SK-N-SH treated with all-trans-retinoic acid at 6 μM for 48 hours (cell line): ENCODE results near the gene PEX5.

Experiments used
- ATAC-seq: fragments of 200-7000 bp; cut with Tn5 transposase; 3 replicates; pipeline ENCODE4 v1.9.1; 2020; ENCODE audit warnings: mild to moderate bottlenecking, moderate library complexity
- ARNTL ChIP-seq: fragments of 450-650 bp; formaldehyde crosslinking; IDR thresholded peaks from 2 replicates; pipeline ENCODE4 v1.5.0; 2020; ENCODE audit warnings: low read depth, mild to moderate bottlenecking, moderate library complexity, borderline replicate concordance
- BACH2 ChIP-seq: fragments of 250-450 bp; sonication (Bioruptor Pico); IDR thresholded peaks from 2 replicates; pipeline ENCODE4 v1.9.0; 2021; ENCODE audit warnings: mild to moderate bottlenecking, borderline replicate concordance
- CSDC2 ChIP-seq: fragments of 250-450 bp; sonication (Bioruptor Pico); IDR thresholded peaks from 2 replicates; pipeline ENCODE4 v1.5.0; 2020; ENCODE audit warnings: mild to moderate bottlenecking, moderate library complexity
- ESRRG ChIP-seq: fragments of 250-450 bp; sonication (Bioruptor Pico); IDR thresholded peaks from 2 replicates; pipeline ENCODE4 v1.6.1; 2021; ENCODE audit warnings: mild to moderate bottlenecking
- GLIS3 ChIP-seq: fragments of 250-450 bp; sonication (Bioruptor Pico); IDR thresholded peaks from 2 replicates; pipeline ENCODE4 v1.5.0; 2020; ENCODE audit warnings: mild to moderate bottlenecking, moderate library complexity
- ISL1 ChIP-seq: fragments of 250-450 bp; sonication (Bioruptor Pico); IDR thresholded peaks from 2 replicates; pipeline ENCODE4 v2.1.2; 2022; ENCODE audit warnings: mild to moderate bottlenecking, moderate library complexity
- OSR1 ChIP-seq: fragments of 250-450 bp; sonication (Bioruptor Pico); IDR thresholded peaks from 2 replicates; pipeline ENCODE4 v1.8.0; 2022; ENCODE audit warnings: moderate library complexity, mild to moderate bottlenecking, inconsistent platforms
- PPARA ChIP-seq: fragments of 250-450 bp; sonication (Bioruptor Pico); IDR thresholded peaks from 2 replicates; pipeline ENCODE4 v1.5.0; 2020; ENCODE audit warnings: mild to moderate bottlenecking, borderline replicate concordance
- RARB ChIP-seq: fragments of 250-450 bp; sonication (Bioruptor Pico); IDR thresholded peaks from 2 replicates; pipeline ENCODE4 v1.8.0; 2021; ENCODE audit warnings: mild to moderate bottlenecking, moderate library complexity
- TOX ChIP-seq: fragments of 250-450 bp; sonication (Bioruptor Pico); IDR thresholded peaks from 2 replicates; pipeline ENCODE4 v1.8.0; 2021; ENCODE audit warnings: mild to moderate bottlenecking, moderate library complexity, borderline replicate concordance
- ZC3H10 ChIP-seq: fragments of 250-450 bp; sonication (Bioruptor Pico); IDR thresholded peaks from 2 replicates; pipeline ENCODE4 v1.5.1; 2021; ENCODE audit warnings: mild to moderate bottlenecking, moderate library complexity
- ZFP3 ChIP-seq: fragments of 250-450 bp; sonication (Bioruptor Pico); IDR thresholded peaks from 2 replicates; pipeline ENCODE4 v1.5.0; 2020; ENCODE audit warnings: mild to moderate bottlenecking, moderate library complexity
- ZFP30 ChIP-seq: fragments of 450-650 bp; formaldehyde crosslinking; IDR thresholded peaks from 2 replicates; pipeline ENCODE4 v1.5.0; 2022; ENCODE audit warnings: mild to moderate bottlenecking, moderate library complexity
- ZNF565 ChIP-seq: fragments of 450-650 bp; formaldehyde crosslinking; conservative IDR thresholded peaks from 2 replicates; pipeline ENCODE4 v1.5.0; 2020; ENCODE audit warnings: low read depth, mild to moderate bottlenecking, moderate library complexity
- ZNF70 ChIP-seq: fragments of 450-650 bp; formaldehyde crosslinking; IDR thresholded peaks from 2 replicates; pipeline ENCODE4 v1.5.0; 2020; ENCODE audit warnings: mild to moderate bottlenecking, moderate library complexity
- ZNF8 ChIP-seq: fragments of 450-650 bp; formaldehyde crosslinking; IDR thresholded peaks from 2 replicates; pipeline ENCODE4 v1.5.0; 2020; ENCODE audit warnings: mild to moderate bottlenecking, moderate library complexity
- TF ChIP-seq, protein P1 (sequence below): fragments of 250-450 bp; sonication (Bioruptor Pico); IDR thresholded peaks from 2 replicates; pipeline ENCODE4 v1.5.1; 2021; ENCODE audit warnings: mild to moderate bottlenecking, moderate library complexity
- TF ChIP-seq, protein P2 (sequence below): fragments of 250-450 bp; sonication (Bioruptor Pico); IDR thresholded peaks from 2 replicates; pipeline ENCODE4 v1.8.0; 2021; ENCODE audit warnings: low read depth, mild to moderate bottlenecking, moderate library complexity, borderline replicate concordance
- TF ChIP-seq, protein P3 (sequence below): fragments of 250-450 bp; sonication (Bioruptor Pico); IDR thresholded peaks from 2 replicates; pipeline ENCODE4 v1.8.0; 2020; ENCODE audit warnings: mild to moderate bottlenecking, moderate library complexity, borderline replicate concordance
- TF ChIP-seq, protein P4 (sequence below): fragments of 250-450 bp; sonication (Bioruptor Pico); IDR thresholded peaks from 2 replicates; pipeline ENCODE4 v1.5.0; 2020; ENCODE audit warnings: mild to moderate bottlenecking, moderate library complexity
- TF ChIP-seq, protein P5 (sequence below): fragments of 250-450 bp; sonication (Bioruptor Pico); IDR thresholded peaks from 2 replicates; pipeline ENCODE4 v1.5.1; 2020; ENCODE audit warnings: low read depth, mild to moderate bottlenecking, moderate library complexity

Gene PEX5

DNA sequence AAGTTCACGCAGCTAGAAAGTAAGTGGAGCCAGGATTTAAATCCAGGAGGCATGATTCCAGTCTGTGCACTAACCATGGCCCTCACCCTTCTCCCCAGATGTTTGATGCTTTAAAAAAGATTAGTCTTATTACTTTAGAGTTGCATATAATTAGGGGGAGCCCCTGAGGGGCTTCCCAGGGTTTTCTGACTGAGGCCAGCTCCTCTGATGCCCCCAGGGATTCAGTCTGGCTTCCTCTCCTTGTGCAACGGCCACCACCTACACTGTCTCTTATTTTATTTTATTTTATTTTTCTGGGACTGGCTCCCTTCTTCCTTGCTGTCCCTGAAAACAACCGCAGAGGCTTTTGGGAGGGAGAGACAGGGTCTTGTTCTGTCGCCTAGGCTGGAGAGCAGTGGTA, 36.7 kb upstream of the PEX5 start:
- TF ChIP-seq GLIS3 = no peak
- no peak for TF ChIP-seq RARB (CRISPR knock-in tag)
- ATAC-seq = no peak

DNA sequence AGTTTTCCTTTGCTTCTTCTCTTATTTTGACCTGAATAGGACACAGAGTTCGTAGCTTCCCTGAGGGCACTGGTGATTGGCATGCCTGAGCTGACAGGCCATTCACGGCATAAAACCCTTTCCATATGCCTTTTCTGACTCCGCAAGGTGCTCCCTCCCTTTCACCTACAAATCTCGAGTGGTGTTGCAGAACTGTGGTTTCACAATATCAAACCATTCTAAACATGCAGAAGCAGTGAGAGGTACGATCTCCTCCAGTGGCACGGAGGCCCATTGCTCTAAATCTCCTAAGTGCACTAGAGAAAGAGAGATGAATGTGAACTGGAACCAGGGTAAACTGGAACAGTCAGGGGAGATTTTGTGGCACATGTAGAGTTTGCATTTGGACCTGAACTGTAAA, 35.4 kb upstream of the PEX5 start:
- TF ChIP-seq ZFP30 (no peak), ZFP3 (CRISPR knock-in tag) (no peak), GLIS3 (no peak), ZNF565 (CRISPR knock-in tag) (no peak), PPARA (CRISPR knock-in tag) (no peak), ISL1 (no peak), CSDC2 (no peak), ARNTL (CRISPR knock-in tag) (no peak), TOX (CRISPR knock-in tag) (no peak), RARB (CRISPR knock-in tag) (no peak), ZC3H10 (CRISPR knock-in tag) (no peak), OSR1 (no peak)
- TF ChIP-seq, protein P1, sequence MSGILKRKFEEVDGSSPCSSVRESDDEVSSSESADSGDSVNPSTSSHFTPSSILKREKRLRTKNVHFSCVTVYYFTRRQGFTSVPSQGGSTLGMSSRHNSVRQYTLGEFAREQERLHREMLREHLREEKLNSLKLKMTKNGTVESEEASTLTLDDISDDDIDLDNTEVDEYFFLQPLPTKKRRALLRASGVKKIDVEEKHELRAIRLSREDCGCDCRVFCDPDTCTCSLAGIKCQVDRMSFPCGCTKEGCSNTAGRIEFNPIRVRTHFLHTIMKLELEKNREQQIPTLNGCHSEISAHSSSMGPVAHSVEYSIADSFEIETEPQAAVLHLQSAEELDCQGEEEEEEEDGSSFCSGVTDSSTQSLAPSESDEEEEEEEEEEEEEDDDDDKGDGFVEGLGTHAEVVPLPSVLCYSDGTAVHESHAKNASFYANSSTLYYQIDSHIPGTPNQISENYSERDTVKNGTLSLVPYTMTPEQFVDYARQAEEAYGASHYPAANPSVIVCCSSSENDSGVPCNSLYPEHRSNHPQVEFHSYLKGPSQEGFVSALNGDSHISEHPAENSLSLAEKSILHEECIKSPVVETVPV (CRISPR knock-in tag) = no peak
- TF ChIP-seq, protein P2, sequence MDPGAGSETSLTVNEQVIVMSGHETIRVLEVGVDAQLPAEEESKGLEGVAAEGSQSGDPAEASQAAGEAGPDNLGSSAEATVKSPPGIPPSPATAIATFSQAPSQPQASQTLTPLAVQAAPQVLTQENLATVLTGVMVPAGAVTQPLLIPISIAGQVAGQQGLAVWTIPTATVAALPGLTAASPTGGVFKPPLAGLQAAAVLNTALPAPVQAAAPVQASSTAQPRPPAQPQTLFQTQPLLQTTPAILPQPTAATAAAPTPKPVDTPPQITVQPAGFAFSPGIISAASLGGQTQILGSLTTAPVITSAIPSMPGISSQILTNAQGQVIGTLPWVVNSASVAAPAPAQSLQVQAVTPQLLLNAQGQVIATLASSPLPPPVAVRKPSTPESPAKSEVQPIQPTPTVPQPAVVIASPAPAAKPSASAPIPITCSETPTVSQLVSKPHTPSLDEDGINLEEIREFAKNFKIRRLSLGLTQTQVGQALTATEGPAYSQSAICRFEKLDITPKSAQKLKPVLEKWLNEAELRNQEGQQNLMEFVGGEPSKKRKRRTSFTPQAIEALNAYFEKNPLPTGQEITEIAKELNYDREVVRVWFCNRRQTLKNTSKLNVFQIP (CRISPR knock-in tag) = no peak
- TF ChIP-seq, protein P3, sequence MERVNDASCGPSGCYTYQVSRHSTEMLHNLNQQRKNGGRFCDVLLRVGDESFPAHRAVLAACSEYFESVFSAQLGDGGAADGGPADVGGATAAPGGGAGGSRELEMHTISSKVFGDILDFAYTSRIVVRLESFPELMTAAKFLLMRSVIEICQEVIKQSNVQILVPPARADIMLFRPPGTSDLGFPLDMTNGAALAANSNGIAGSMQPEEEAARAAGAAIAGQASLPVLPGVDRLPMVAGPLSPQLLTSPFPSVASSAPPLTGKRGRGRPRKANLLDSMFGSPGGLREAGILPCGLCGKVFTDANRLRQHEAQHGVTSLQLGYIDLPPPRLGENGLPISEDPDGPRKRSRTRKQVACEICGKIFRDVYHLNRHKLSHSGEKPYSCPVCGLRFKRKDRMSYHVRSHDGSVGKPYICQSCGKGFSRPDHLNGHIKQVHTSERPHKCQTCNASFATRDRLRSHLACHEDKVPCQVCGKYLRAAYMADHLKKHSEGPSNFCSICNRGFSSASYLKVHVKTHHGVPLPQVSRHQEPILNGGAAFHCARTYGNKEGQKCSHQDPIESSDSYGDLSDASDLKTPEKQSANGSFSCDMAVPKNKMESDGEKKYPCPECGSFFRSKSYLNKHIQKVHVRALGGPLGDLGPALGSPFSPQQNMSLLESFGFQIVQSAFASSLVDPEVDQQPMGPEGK = no peak
- ATAC-seq = no peak

DNA sequence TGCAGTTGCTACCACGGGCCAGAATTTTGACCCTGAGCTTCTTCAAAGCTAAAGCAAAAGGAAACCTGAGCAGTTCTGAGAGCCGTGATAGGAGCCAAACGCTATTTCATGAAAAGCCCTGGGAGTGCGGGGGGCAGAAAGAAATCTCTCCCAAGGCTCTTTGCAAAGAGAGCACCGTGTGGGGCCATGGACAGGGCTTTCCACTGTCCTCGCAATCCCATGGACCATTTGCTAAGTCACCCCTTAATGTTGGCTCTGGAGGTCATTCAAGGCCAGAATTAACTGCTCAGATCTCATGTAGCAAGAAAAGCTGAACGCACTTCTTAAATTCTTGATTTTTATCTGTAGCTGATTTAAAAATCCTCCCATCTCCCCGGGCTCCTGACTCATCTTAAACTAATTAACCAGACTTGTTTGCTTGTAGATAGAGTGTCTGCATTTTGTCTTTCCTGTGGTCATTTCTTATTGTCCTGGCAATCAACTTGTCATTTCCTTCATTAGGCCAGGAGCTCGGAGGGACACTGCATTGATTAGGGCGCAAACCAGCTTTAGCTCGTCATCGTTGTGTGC, 34.5 kb upstream of the PEX5 start:
- peak; percentile 62 for ATAC-seq

More for the DNA sequence above, 34.5 kb upstream of the PEX5 start:
- TF ChIP-seq CSDC2 (no peak), ISL1 (no peak), ZFP30 (no peak), ZNF8 (no peak), ZNF565 (CRISPR knock-in tag) (no peak), PPARA (CRISPR knock-in tag) (no peak), GLIS3 (no peak), ARNTL (CRISPR knock-in tag) (no peak), ZC3H10 (CRISPR knock-in tag) (no peak), ESRRG (CRISPR knock-in tag) (no peak), OSR1 (no peak), ZNF70 (CRISPR knock-in tag) (no peak), BACH2 (CRISPR knock-in tag) (no peak)
- TF ChIP-seq, protein P2 (CRISPR knock-in tag) = no peak
- TF ChIP-seq, protein P4, sequence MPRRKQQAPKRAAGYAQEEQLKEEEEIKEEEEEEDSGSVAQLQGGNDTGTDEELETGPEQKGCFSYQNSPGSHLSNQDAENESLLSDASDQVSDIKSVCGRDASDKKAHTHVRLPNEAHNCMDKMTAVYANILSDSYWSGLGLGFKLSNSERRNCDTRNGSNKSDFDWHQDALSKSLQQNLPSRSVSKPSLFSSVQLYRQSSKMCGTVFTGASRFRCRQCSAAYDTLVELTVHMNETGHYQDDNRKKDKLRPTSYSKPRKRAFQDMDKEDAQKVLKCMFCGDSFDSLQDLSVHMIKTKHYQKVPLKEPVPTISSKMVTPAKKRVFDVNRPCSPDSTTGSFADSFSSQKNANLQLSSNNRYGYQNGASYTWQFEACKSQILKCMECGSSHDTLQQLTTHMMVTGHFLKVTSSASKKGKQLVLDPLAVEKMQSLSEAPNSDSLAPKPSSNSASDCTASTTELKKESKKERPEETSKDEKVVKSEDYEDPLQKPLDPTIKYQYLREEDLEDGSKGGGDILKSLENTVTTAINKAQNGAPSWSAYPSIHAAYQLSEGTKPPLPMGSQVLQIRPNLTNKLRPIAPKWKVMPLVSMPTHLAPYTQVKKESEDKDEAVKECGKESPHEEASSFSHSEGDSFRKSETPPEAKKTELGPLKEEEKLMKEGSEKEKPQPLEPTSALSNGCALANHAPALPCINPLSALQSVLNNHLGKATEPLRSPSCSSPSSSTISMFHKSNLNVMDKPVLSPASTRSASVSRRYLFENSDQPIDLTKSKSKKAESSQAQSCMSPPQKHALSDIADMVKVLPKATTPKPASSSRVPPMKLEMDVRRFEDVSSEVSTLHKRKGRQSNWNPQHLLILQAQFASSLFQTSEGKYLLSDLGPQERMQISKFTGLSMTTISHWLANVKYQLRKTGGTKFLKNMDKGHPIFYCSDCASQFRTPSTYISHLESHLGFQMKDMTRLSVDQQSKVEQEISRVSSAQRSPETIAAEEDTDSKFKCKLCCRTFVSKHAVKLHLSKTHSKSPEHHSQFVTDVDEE (CRISPR knock-in tag) = no peak
- TF ChIP-seq, protein P5, sequence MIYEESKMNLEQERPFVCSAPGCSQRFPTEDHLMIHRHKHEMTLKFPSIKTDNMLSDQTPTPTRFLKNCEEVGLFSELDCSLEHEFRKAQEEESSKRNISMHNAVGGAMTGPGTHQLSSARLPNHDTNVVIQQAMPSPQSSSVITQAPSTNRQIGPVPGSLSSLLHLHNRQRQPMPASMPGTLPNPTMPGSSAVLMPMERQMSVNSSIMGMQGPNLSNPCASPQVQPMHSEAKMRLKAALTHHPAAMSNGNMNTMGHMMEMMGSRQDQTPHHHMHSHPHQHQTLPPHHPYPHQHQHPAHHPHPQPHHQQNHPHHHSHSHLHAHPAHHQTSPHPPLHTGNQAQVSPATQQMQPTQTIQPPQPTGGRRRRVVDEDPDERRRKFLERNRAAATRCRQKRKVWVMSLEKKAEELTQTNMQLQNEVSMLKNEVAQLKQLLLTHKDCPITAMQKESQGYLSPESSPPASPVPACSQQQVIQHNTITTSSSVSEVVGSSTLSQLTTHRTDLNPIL = no peak
- TF ChIP-seq, protein P3 = no peak
- TF ChIP-seq, protein P1 (CRISPR knock-in tag) = no peak
- TF ChIP-seq, all 23 proteins: peak for 0
